SK-N-MC (cell line): ENCODE data around the gene FAM124A.

Experiments
- DNase-seq: peaks from one replicate; pipeline ENCODE4 v3.0.0-alpha.2; 2011; ENCODE audit warnings: low read depth, low spot score
- H3K27ac ChIP-seq: fragments of 200-600 bp; sonication (generic); 2 replicates; pipeline ENCODE4 v1.5.1; 2016; ENCODE audit warnings: mixed run types
- H3K36me3 ChIP-seq: fragments of 200-600 bp; sonication (generic); 2 replicates; pipeline ENCODE4 v1.6.1; 2017; ENCODE audit warnings: antibody characterized with exemption, low read length, mixed read lengths; ENCODE audit not compliant: insufficient read depth
- H3K4me3 ChIP-seq: fragments of 200-600 bp; sonication (generic); 2 replicates; pipeline ENCODE4 v1.5.1; 2016
- H3K9ac ChIP-seq: fragments of 200-600 bp; sonication (generic); 2 replicates; pipeline ENCODE4 v1.8.0; 2017; ENCODE audit warnings: mixed run types, mixed read lengths; ENCODE audit not compliant: insufficient read length
- H3K9me3 ChIP-seq: fragments of 200-600 bp; sonication (generic); 2 replicates; pipeline ENCODE4 v1.6.1; 2017; ENCODE audit warnings: low read depth, mild to moderate bottlenecking, antibody characterized with exemption, low read length, moderate library complexity, mixed read lengths
- EZH2 ChIP-seq: fragments of 200-600 bp; sonication (generic); IDR thresholded peaks from one replicate; pipeline ENCODE4 v1.6.1; 2017; ENCODE audit warnings: antibody characterized with exemption
- FOXP2 ChIP-seq: optimal IDR thresholded peaks from 2 replicates; pipeline ENCODE3; 2011; ENCODE audit warnings: mild to moderate bottlenecking, moderate library complexity; ENCODE audit not compliant: insufficient read depth; ENCODE audit errors: extremely low read length, control extremely low read depth
- POLR2AphosphoS5 ChIP-seq: IDR thresholded peaks from 2 replicates; pipeline ENCODE4 v1.6.1; 2012; ENCODE audit warnings: mild to moderate bottlenecking, low read depth, low read length, borderline replicate concordance

FAM124A gene

GRCh38 chr13:51222037-51222685 is at the start of gene FAM124A:
Gene FAM124A (plus strand): TSS chr13:51222398. CDS start chr13:51222502, 104 bp downstream.
- TF ChIP-seq FOXP2: no peak
- TF ChIP-seq EZH2: no peak
- TF ChIP-seq POLR2AphosphoS5: no peak; the same call in 1 of the 2 replicates
- no peak for DNase-seq
- Histone ChIP-seq H3K9ac (peak within 1 kb of the TSS; percentile 72), H3K36me3 (no peaks in the 10 kb centered on the region), H3K27ac (no peak within 1 kb of the TSS), H3K9me3 (no peaks in the 10 kb centered on the region), H3K4me3 (peak within 1 kb of the TSS; percentile 91)

DNA sequence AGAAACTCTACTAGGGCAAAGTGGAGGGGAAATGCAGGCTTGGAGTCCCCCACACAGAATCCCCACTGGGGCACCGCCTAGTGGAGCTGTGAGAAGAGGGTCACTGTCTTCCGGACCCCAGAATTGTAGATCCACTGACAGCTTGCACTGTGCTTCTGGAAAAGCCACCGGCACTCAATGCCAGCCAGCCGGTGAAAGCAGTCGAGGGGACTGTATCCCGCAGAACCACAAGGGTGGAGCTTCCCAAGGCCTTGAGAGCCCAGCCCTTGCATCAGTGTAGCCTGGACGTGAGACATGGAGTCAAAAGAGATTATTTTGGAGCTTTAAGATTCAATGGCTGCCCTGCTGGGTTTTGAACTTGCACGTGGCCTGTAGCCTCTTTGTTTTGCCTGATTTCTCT is 47.2 kb upstream of the FAM124A start:
- no peaks in the 10 kb centered on the region for H3K9me3 ChIP-seq

DNA sequence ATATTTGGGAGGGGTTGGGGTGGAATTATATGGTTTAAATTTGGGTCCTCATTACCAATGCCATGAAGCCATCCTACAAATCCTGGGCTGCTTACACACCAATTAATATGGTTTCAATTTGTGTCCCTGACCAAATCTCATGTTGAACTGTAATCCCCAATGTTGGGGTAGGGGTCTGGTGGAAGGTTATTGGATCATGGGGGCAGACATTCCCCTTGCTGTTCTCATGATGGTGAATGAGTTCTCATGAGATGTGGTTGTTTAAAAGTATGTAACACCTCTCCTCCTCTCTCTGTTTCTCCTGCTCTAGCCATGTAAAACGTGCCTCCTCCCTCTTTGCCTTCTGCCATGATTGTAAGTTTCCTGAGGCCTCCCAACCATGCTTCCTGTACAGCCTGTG is 46.6 kb upstream of the FAM124A start:
- H3K9me3 ChIP-seq: no peaks in the 10 kb centered on the region
- H3K9ac ChIP-seq: no peak overlapping the region
- DNase-seq: no peak
- TF ChIP-seq POLR2AphosphoS5 (no peak), FOXP2 (no peak), EZH2 (no peak)
- no peak overlapping the region for H3K27ac ChIP-seq
- H3K4me3 ChIP-seq: no peak overlapping the region
- H3K36me3 ChIP-seq: no peaks in the 10 kb centered on the region

More for the DNA sequence above, 47.2 kb upstream of the FAM124A start:
- Histone ChIP-seq H3K4me3 (no peak overlapping the region), H3K36me3 (no peaks in the 10 kb centered on the region), H3K9ac (no peak overlapping the region), H3K27ac (no peak overlapping the region)
- no peak for DNase-seq
- TF ChIP-seq POLR2AphosphoS5 (no peak), EZH2 (no peak), FOXP2 (no peak)

- TF ChIP-seq EZH2: no peak
- no peak for TF ChIP-seq FOXP2
- no peak for TF ChIP-seq POLR2AphosphoS5
- H3K9me3 ChIP-seq: no peaks in the 10 kb centered on the region
- no peak overlapping the region for H3K27ac ChIP-seq
- DNase-seq: no peak
- H3K9ac ChIP-seq: no peak overlapping the region
- no peaks in the 10 kb centered on the region for H3K36me3 ChIP-seq
- no peak overlapping the region for H3K4me3 ChIP-seq
Measured at GRCh38 chr13:51177188-51177587, 45.0 kb upstream of the FAM124A start.

- TF ChIP-seq EZH2: no peak
- TF ChIP-seq FOXP2: no peak
- no peak for TF ChIP-seq POLR2AphosphoS5
- H3K9ac ChIP-seq: no peak overlapping the region
- H3K4me3 ChIP-seq: no peak overlapping the region
- no peak overlapping the region for H3K27ac ChIP-seq
- H3K9me3 ChIP-seq: no peaks in the 10 kb centered on the region
- no peak for DNase-seq
- no peaks in the 10 kb centered on the region for H3K36me3 ChIP-seq
Measured at GRCh38 chr13:51178456-51179074, 43.6 kb upstream of the FAM124A start.

- Histone ChIP-seq H3K4me3 (no peak overlapping the region), H3K27ac (no peak overlapping the region), H3K9ac (no peak overlapping the region), H3K36me3 (no peaks in the 10 kb centered on the region), H3K9me3 (no peaks in the 10 kb centered on the region)
- TF ChIP-seq FOXP2 (no peak), EZH2 (no peak), POLR2AphosphoS5 (no peak)
- no peak for DNase-seq
Measured at GRCh38 chr13:51179432-51179971, 42.7 kb upstream of the FAM124A start.

- no peak for TF ChIP-seq POLR2AphosphoS5
- TF ChIP-seq EZH2: no peak
- TF ChIP-seq FOXP2: no peak
- Histone ChIP-seq H3K36me3 (no peaks in the 10 kb centered on the region), H3K9me3 (no peaks in the 10 kb centered on the region), H3K27ac (no peak overlapping the region), H3K9ac (no peak overlapping the region), H3K4me3 (no peak overlapping the region)
- no peak for DNase-seq
Measured at GRCh38 chr13:51180853-51181511, 41.2 kb upstream of the FAM124A start.

GRCh38 chr13:51181786-51182383 is 40.3 kb upstream of the FAM124A start:
- TF ChIP-seq POLR2AphosphoS5 (no peak), EZH2 (no peak), FOXP2 (no peak)
- Histone ChIP-seq H3K36me3 (no peaks in the 10 kb centered on the region), H3K9me3 (no peaks in the 10 kb centered on the region), H3K9ac (no peak overlapping the region), H3K4me3 (no peak overlapping the region), H3K27ac (no peak overlapping the region)
- no peak for DNase-seq
